ENCODE data around the gene RHOD. TPM values are rescaled to one million over a fixed set of nuclear protein-coding genes. Genes with fewer than 3 reads are reported as not detected.

The RHOD gene
- total RNA-seq, 2 donors from 2014 or later: 12.5 to 18.0 TPM

DNA sequence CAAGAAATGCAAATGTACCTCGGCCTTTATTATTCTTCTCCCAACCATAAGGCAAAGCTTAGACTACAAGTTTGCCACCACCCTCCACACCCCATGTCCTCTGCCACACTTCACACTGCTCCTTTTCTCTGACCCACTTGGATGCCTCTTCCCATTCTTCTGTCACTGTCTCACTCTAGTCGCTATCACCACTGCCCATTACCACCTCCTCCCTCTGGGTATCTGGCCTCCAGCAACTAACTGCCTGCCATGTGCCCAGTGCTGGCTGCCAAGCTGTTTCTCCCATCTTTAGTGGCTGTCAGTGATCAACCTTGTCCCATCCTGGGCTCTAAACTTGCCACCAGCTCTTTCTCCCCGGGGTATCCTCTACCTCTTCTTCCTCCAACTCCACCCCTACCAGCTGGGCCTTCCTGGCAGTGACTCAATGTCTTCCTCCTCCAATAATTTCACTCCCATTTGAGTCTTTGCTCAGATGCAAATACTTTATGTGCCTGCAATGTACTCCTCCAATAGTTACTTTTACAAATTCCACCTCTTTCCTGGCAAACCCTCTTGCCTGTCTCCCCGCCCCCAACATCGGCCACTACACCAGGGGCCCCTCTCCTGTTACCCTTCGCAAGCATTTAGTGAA lies 42.3 kb downstream of the RHOD start:
- DNase-seq (ENCODE audit: low spot score): no peak
- intact Hi-C loops (cut with DNase I): no loop called here

DNA sequence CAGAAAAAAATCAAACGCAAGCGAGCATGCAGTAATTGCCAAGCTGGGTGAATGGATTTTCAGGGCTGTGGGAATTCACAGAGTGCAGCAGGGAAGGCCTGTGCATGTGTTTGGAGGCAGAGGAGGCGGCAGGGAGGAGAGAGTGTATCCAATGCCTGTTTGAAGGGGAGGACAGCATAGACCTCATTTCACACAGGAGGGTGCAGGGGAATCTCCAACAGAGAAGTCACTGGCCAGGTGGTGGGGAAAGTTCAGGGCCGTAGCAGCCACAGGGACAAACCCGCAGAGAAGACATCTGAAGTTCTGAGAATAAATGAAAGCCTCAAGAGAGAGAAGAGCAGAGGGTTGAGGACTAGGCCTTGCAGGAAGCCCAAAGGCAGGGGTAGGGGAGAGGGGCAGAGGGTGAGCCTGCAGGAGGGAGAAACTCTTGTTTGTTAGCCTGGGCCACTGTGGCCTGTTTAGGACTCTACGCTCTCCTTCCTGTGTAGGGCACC lies 43.2 kb downstream of the RHOD start:
- DNase-seq (ENCODE audit: low spot score): no peak
- intact Hi-C loops (cut with DNase I): no loop called here

DNA sequence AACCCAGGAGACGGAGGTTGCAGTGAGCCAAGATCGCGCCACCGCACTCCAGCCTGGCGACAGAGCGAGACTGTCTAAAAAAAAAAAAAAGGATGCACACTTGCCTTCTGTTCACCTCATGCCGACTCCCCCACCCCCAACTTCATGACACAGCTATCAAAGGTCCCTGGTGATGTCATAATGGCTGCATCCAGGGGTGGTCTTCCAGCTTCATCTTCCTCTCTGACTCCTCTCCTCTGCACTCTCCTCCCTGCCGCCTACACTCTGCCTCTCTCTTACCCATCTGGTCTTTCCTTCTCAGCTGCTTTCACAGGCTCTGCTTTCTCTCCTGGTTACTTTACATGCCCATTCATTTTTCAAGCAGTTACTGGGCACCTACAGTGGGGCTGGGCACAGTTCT lies 46.0 kb downstream of the RHOD start:
- intact Hi-C loops (cut with DNase I): no loop called here
- no peak for DNase-seq (ENCODE audit: low spot score)

- intact Hi-C loops (cut with DNase I): no loop called here
- DNase-seq (ENCODE audit: low spot score): peak; percentile 32
Measured at GRCh38 chr11:67105964-67106363, 49.3 kb downstream of the RHOD start.

DNA sequence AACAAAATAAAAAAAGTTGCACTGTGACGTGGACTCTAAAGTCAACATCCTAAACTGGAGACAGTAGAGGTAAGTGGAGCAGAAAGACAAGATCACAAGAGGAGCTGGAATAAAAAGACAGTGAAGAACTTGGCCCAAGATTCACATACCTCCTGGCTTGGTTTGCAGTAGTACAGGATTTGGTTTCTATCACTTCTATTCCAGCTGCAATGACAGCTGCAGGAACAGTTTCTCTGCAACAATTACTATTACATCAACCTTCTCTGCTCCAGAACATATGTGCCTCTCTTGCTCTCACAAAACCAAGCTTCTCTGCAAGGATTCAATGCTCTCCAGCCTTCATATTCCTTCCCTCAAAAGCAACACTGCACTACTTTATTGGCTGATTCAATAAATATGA lies 54.6 kb downstream of the RHOD start:
- intact Hi-C loops (cut with DNase I): no loop called here
- no peak for DNase-seq (ENCODE audit: low spot score)

DNA sequence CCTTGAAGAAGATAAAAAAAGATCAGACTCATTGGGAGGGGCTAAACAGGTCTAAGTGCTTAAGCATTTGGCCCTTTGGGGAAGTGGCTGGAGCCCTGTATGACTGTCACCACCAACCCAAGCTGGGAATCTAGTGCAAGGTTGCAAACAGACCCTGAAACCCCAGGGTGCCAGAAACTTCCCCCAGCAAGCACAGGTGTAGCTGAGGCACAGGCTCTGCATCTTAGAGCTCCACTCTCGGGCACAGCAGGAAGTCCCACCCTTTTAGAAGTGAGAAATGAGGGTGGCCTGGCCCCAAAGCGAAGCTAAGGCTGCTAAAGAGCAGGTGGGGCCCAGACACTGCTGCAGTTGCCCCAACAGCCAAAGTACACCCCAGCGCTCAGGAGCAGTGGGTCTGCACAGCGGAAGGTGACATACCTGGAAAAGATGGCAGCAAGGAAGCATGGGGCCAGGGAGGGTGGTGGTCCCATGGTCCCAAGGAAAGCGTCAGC lies 56.6 kb downstream of the RHOD start:
- DNase-seq (ENCODE audit: low spot score): peak; percentile 31
- intact Hi-C loops (cut with DNase I): no loop called here

GRCh38 chr11:67114275-67114896 lies 57.7 kb downstream of the RHOD start:
- peak; percentile 52 for DNase-seq (ENCODE audit: low spot score)
- intact Hi-C loops (cut with DNase I): no loop called here

DNA sequence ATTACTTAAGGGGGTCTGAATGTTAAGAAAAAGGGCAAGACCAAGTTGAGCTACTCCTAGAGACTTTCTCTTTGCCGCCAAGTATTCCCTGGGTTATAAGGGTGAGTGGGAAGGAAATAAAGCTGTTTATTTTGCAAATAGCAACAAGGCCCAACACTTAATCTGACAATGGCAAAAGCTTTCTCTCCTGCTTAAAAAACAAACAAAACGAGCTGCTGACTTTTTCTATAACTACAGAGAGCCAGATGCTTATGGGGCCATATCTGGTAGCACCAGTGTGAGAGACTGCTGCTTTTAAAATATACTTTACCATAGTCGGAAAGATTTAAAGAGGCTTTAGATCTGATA lies 60.1 kb downstream of the RHOD start:
- no peak for DNase-seq (ENCODE audit: low spot score)
- intact Hi-C loops (cut with DNase I): no loop called here

GRCh38 chr11:67117176-67117575 lies 60.5 kb downstream of the RHOD start:
- no peak for DNase-seq (ENCODE audit: low spot score)
- intact Hi-C loops (cut with DNase I): no loop called here

DNA sequence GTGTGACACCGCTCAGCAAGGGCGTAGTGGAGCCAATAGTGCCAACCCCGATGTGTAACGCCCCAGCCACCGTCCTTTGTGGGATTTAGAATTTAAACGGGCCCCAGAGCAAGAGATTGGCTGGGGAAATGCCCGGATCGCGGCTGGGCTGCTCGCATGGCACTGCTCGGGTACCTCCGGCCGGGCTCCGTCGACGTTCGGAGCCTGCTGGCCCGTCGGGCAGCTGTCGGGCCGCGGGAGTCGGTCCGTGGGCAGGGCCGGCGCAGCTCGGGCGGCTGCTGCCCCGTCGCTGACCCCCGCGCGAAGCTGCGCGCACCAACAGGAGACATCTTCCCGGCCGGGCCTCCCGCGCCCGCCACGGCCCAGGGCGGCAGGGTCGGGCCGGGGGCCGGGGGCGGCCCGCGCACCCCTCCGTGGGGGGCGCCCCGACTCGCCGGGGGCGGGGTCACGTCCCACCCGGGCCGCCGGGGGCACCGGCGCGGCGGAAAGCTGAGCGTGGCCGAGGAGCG lies 61.1 kb downstream of the RHOD start:
- DNase-seq (ENCODE audit: low spot score): peak; percentile 86
- intact Hi-C loops (cut with DNase I): no loop called here

- peak; percentile 82 for DNase-seq (ENCODE audit: low spot score)
- intact Hi-C loops (cut with DNase I): no loop called here
Measured at GRCh38 chr11:67118181-67118766, 61.6 kb downstream of the RHOD start.

GRCh38 chr11:67118801-67119584 lies 62.3 kb downstream of the RHOD start, which contains the start of gene KDM2A:
KDM2A (plus strand) TSS chr11:67119263; CDS start chr11:67121317, 2,054 bp downstream.
- peak; percentile 100 for DNase-seq (ENCODE audit: low spot score)
- intact Hi-C loops (cut with DNase I): no loop called here

- peak; percentile 80 for DNase-seq (ENCODE audit: low spot score)
- intact Hi-C loops (cut with DNase I): no loop called here
Measured at GRCh38 chr11:67119585-67120391, 63.1 kb downstream of the RHOD start.

DNA sequence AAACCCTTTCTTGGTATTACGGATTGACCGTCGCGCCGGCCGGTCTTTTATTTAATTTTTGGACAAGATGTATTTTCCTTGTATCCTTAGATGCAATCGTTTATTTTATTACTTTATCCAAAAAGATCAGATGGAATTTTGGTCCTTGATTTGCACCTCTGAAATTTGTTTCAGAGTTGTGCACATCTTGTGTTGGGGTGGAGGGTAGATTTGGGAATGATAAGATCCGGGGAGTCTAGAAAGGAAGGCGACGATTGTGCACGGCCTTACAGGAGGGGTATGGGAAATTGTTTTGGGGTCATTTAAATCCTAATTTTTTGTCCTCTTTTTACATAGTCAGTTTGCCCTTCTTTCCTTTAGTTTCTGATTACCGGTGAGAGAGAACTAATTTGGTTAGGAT lies 63.8 kb downstream of the RHOD start:
- intact Hi-C loops (cut with DNase I): no loop called here
- no peak for DNase-seq (ENCODE audit: low spot score)

DNA sequence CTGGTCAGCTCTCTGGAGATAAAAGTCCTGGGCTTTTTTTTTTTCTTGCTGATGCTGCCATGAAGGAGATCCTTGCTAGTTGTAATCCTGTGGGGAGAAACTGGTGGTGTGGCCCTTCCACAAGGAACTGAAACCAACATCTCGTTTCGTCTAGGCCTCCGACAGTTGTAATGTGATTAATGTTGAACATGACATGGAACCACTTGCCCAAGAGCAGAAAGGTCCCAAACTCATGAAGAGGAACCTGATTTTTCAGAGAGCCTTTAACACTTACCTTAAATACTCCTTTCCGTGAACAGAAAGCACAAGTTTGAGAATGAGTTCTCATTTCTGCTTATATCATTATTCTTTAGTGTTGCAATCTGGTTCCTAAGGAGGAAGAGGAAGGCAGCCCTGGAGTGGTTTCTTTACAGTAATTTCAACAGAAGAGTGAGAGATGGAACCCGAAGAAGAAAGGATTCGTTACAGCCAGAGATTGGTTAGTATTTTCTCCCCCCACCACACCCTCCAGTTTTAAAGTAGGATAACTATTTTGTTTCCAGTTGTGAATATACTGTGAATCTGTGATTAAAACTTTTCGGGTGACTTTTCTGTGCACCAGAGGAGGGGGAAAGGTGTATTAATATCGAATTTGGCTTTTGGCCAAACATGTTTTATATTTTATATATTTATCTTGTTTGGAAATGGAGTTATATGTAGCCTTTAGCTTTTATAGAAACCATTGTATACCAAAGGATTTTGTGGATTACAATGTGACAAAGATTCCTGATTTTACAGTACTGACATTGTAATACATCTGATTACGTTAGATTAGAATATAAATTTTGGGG lies 64.4 kb downstream of the RHOD start:
- peak; percentile 10 for DNase-seq (ENCODE audit: low spot score)
- intact Hi-C loops (cut with DNase I): no loop called here
